Muscle layer of duodenum (tissue), 2 donors: ENCODE measurements around the gene ZNF516.

Source experiments
- H3K27ac ChIP-seq: one replicate; pipeline ENCODE4 v1.7.0; 2013; ENCODE audit warnings: mild to moderate bottlenecking, low read length
- H3K27me3 ChIP-seq: one replicate; pipeline ENCODE4 v1.7.0; 2013; ENCODE audit warnings: low read depth, mild to moderate bottlenecking, control low read depth, low read length
- H3K36me3 ChIP-seq, 2 donors: one replicate each; pipeline ENCODE4 v1.7.0; 2013; ENCODE audit warnings: low read length in 2 of 2, control low read depth in 1 of 2, mild to moderate bottlenecking in 1 of 2; ENCODE audit not compliant: insufficient read depth in 2 of 2, control insufficient read depth in 1 of 2
- H3K4me1 ChIP-seq, 2 donors: one replicate each; pipeline ENCODE4 v1.7.0; 2013; ENCODE audit warnings: low read length in 2 of 2, mild to moderate bottlenecking in 2 of 2, control low read depth in 1 of 2, moderate library complexity in 1 of 2; ENCODE audit not compliant: insufficient read depth in 2 of 2, control insufficient read depth in 1 of 2
- H3K4me3 ChIP-seq, 2 donors: one replicate each; pipeline ENCODE4 v1.7.0; 2013; ENCODE audit warnings: low read length in 2 of 2, low read depth in 1 of 2, mild to moderate bottlenecking in 1 of 2
- H3K9me3 ChIP-seq, 2 donors: one replicate each; pipeline ENCODE4 v1.7.0; 2013; ENCODE audit warnings: low read length in 2 of 2, control low read depth in 1 of 2, mild to moderate bottlenecking in 1 of 2; ENCODE audit not compliant: control insufficient read depth in 1 of 2
- donor health status: healthy.

ZNF516 gene

DNA sequence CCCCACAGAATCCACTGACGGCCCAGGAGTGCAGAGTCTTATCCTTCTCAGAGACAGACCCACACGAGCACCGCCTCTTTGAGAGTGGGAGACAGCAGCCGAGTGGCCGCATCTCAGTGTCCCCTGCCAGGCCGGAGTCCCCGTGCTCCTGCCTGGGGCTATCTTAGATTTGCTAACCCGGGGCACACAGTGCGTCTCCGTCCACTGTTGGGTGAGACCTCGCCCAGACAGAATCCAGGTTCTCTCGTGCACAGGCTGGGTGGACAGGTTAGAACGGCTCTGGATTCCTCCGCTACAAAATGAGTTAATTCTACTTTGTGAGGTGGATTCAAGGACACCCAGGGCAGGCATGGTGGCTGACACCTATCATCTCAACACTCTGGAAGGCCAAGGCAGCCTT lies 88.3 kb downstream of the ZNF516 start:
- peaks cover 0 to 14% of the 10 kb centered on the region in 2 donors for H3K4me1 ChIP-seq
- peaks cover 0 to 3% of the 10 kb centered on the region in 2 donors for H3K36me3 ChIP-seq
- H3K27ac ChIP-seq: no peak overlapping the region
- H3K9me3 ChIP-seq: no peaks in the 10 kb centered on the region
- H3K27me3 ChIP-seq: no peaks in the 10 kb centered on the region
- H3K4me3 ChIP-seq: no peak overlapping the region

DNA sequence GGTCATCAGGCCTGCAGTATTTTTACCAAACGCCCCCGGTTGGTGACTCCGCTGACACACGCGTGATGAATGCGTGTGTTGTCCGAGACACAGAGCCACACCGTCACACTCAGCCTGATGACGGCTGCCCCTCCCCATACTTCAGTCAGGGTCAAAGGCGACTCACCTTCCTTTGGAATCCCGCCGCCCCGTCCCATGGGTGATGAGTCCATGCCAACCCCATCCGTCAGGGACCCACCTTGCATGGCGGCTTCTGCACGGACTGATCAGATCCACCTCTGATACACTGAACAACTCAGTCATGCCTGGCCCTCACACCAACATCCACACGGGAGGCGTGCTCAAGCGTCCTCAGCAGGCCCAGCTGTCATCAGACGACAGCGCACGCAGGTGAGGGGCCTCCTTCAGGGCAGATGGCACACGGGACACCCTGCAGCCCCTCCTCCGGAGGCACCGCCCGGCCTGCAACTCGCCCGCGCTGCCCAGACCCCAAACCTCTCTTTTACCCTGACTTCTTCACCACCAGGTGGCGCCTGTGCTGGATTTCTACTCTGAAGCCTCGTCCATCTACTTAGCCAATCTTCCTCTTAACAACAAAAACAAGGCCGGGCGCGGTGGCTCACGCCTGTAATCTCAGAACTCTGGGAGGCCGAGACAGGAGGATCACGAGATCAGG lies 89.2 kb downstream of the ZNF516 start:
- no peaks in the 10 kb centered on the region for H3K27me3 ChIP-seq
- no peak overlapping the region for H3K4me3 ChIP-seq
- H3K36me3 ChIP-seq: peaks cover 0 to 3% of the 10 kb centered on the region in 2 donors
- peaks cover 0 to 14% of the 10 kb centered on the region in 2 donors for H3K4me1 ChIP-seq
- no peaks in the 10 kb centered on the region for H3K9me3 ChIP-seq
- no peak overlapping the region for H3K27ac ChIP-seq

DNA sequence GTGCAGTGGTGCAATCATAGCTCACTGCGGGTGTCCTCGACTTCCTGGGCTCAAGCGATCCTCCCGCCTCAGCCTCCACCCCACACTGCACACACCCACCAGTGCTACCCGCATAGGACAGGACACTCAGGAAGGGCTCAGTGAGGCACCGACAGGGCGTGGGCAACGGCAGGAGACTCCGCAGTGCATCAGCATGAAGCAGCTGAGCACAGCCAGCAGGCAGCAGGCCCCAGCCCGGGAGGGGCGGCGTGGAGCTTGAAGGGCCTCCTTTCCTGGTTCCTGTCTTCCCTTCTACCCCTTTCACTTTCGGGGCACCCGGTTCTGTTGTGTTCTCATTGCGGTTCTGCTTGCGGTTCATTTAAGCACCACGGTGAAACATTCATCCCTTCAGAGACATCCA lies 89.8 kb downstream of the ZNF516 start:
- Histone ChIP-seq H3K4me3 (no peak overlapping the region), H3K27me3 (no peaks in the 10 kb centered on the region), H3K4me1 (peaks cover 0 to 13% of the 10 kb centered on the region in 2 donors), H3K9me3 (no peaks in the 10 kb centered on the region), H3K36me3 (peaks cover 0 to 3% of the 10 kb centered on the region in 2 donors), H3K27ac (no peak overlapping the region)

- Histone ChIP-seq H3K9me3 (no peaks in the 10 kb centered on the region), H3K27me3 (no peaks in the 10 kb centered on the region), H3K27ac (no peak overlapping the region), H3K36me3 (peaks cover 0 to 3% of the 10 kb centered on the region in 2 donors), H3K4me3 (no peak overlapping the region), H3K4me1 (peaks cover 0 to 11% of the 10 kb centered on the region in 2 donors)
These were observed 90.7 kb downstream of the ZNF516 start for GRCh38 chr18:76404345-76404831.

DNA sequence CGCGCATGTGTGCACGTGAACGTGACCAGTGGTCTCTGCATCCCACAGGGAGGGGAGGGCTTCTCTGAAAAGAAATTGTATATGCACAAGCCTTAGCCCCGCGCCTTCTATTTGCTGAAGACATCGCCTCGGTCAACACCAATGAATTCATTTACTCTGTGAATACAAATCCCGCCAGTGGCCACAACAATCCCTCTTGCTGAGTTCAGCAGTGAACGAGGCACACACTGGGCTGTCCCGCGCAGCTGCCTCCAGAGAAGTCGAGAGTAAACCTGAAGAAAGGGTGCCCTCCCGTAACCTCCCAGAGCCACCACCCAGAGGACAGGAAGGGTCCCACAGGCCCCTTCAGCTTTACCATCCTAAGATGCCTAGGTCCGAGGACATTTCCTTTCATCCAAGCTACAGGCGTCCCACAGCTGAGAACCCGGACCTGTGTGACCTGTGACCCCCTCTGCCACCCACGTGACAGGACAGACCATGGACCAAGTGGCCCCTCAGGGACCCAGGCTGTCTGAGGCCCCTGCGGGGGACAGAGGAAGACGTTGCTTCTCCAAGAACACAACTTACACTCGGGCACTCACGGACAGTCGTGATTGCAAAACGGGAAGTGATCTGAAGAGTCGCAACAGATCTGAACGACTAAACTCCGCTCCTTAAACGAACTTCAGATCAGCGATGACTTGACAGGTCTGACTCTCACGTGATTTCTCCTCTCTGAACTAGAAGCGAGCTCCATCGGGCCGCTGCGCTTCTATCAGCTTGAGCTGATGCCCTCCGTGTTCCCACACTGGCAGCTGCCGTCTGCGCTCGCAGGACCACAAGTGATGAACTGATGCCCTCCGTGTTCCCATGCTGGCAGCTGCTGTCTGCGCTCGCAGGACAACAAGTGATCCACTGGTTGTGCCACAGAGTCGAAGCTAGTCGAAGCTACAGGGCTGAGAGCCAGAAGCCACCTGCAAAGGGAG lies 92.7 kb downstream of the ZNF516 start:
- Histone ChIP-seq H3K4me3 (no peak overlapping the region), H3K36me3 (peaks cover 0 to 3% of the 10 kb centered on the region in 2 donors), H3K27me3 (no peaks in the 10 kb centered on the region), H3K4me1 (peaks cover 9 to 10% of the 10 kb centered on the region in 2 donors), H3K27ac (no peak overlapping the region), H3K9me3 (no peaks in the 10 kb centered on the region)

- Histone ChIP-seq H3K27ac (no peak overlapping the region), H3K4me1 (peaks cover 9 to 13% of the 10 kb centered on the region in 2 donors), H3K36me3 (peaks cover 0 to 3% of the 10 kb centered on the region in 2 donors), H3K27me3 (no peaks in the 10 kb centered on the region), H3K9me3 (no peaks in the 10 kb centered on the region), H3K4me3 (no peak overlapping the region)
These were observed 93.5 kb downstream of the ZNF516 start for GRCh38 chr18:76401498-76401897.

- Histone ChIP-seq H3K27me3 (no peaks in the 10 kb centered on the region), H3K4me3 (no peak overlapping the region), H3K27ac (no peak overlapping the region), H3K9me3 (no peaks in the 10 kb centered on the region), H3K4me1 (peaks cover 9 to 18% of the 10 kb centered on the region in 2 donors), H3K36me3 (peaks cover 3 to 4% of the 10 kb centered on the region in 2 donors)
These were observed 95.2 kb downstream of the ZNF516 start for GRCh38 chr18:76399613-76400391.

DNA sequence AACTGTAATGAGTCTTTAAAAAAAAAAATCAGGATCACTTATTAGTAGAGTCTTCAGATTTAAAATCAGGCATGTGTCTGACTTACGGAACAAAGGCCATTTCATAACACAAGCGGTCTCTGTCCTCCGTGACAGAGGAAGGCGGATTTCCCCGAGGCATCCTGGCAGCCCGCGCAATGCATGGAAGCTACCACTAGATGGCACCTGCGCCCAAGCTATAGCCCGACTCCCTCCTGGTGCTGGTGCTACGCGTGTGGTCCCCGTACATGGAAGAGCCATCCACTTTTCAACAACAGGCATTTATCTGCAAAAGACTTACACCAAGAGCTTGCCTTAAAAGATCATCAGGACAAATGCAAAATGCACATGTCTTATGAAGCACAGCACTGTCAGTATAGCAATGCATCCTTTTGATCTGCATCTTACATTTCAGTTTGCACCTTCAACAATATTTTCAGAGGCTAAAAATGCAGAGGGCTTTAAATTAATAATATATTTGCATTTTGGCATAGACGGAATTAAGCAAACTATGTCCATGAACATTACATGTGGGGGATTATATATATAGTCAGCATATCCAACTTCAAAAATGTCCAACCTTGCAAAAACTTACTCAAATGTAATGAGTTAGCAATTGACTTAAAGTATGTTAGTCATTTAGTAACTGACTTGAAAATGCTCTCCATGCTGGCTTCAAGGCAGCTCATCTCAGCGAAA lies 96.0 kb downstream of the ZNF516 start:
- Histone ChIP-seq H3K27me3 (no peaks in the 10 kb centered on the region), H3K36me3 (peaks cover 3 to 4% of the 10 kb centered on the region in 2 donors), H3K4me1 (peaks cover 9 to 18% of the 10 kb centered on the region in 2 donors), H3K4me3 (no peak overlapping the region), H3K27ac (no peak overlapping the region), H3K9me3 (no peaks in the 10 kb centered on the region)

DNA sequence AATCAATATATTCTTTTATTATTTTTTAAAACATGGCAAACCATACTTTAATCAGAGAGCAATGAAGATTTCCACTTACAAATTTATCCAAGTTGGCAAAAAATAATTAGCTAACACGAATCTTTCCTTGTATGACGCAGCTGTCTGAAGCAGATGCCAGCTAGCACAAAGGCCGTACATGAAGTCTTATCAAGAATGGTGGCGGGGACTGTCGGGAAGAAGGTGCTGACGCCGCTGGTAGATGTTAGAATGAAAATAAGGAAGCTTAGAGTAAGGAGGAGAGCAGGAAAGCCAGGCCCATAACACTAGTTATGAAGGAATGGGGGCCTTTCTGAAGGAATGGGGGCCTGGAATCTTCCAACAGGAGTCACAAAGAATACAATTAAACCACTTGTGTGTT lies 96.7 kb downstream of the ZNF516 start:
- H3K4me3 ChIP-seq: no peak overlapping the region
- peaks cover 9 to 18% of the 10 kb centered on the region in 2 donors for H3K4me1 ChIP-seq
- H3K27me3 ChIP-seq: no peaks in the 10 kb centered on the region
- peaks cover 3 to 4% of the 10 kb centered on the region in 2 donors for H3K36me3 ChIP-seq
- H3K9me3 ChIP-seq: no peaks in the 10 kb centered on the region
- H3K27ac ChIP-seq: no peak overlapping the region

DNA sequence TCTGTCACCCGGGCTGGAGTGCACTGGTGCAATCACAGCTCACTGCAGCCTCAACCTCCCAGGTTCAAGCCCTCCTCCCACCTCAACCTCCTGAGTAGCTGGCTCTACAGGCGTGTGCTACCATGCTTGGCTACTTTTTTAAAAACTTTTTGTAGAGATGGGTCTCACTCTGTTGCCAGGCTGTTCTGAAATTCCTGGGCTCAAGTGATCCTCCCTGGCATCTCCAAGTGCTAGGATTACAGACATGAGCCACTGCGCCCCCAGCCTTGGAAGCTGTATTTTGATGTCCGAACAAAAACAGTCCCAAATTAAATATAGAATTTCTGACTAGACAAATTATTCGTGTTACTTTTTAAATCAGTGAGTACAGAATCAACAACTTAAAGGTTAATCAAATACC lies 97.4 kb downstream of the ZNF516 start:
- Histone ChIP-seq H3K27ac (no peak overlapping the region), H3K9me3 (no peaks in the 10 kb centered on the region), H3K4me3 (no peak overlapping the region), H3K27me3 (no peaks in the 10 kb centered on the region), H3K4me1 (peaks cover 9 to 18% of the 10 kb centered on the region in 2 donors), H3K36me3 (peaks cover 3 to 4% of the 10 kb centered on the region in 2 donors)
